ENCODE results near the gene TMEM109. TPM values are rescaled to one million over a fixed set of nuclear protein-coding genes. Genes with fewer than 3 reads are reported as not detected.

TMEM109 gene
- total RNA-seq, 3 donors from 2014 or later = 77.6 to 112 (median 77.7) TPM

- H3K36me3 ChIP-seq = no peaks in the 10 kb centered on the region
- TF ChIP-seq CTCF (IDR thresholded peaks at IDR 0.05) (no peak), POLR2AphosphoS5 (IDR thresholded peaks at IDR 0.05) (no peak), POLR2A (IDR thresholded peaks at IDR 0.05) (no peak)
- no peak overlapping the region for H3K27ac ChIP-seq
- no peaks in the 10 kb centered on the region for H3K9me3 ChIP-seq
- no peaks in the 10 kb centered on the region for H3K27me3 ChIP-seq
- intact Hi-C loops (cut with DNase I; ENCODE audit: low total_unique reads) = no loop called here
- no peak overlapping the region for H3K4me3 ChIP-seq
- H3K4me1 ChIP-seq = no peaks in the 10 kb centered on the region
- no peak for DNase-seq (ENCODE audit: low spot score in 2 of 2)
These were observed 33.2 kb upstream of the TMEM109 start for GRCh38 chr11:60880643-60881282.

GRCh38 chr11:60887556-60887955 lies 26.4 kb upstream of the TMEM109 start:
- Histone ChIP-seq H3K4me3 (no peak overlapping the region), H3K27me3 (no peaks in the 10 kb centered on the region), H3K36me3 (no peaks in the 10 kb centered on the region), H3K9me3 (no peaks in the 10 kb centered on the region), H3K27ac (no peak overlapping the region), H3K4me1 (no peaks in the 10 kb centered on the region)
- intact Hi-C loops (cut with DNase I; ENCODE audit: low total_unique reads) = no loop called here
- TF ChIP-seq POLR2AphosphoS5 (IDR thresholded peaks at IDR 0.05) = no peak
- TF ChIP-seq CTCF (IDR thresholded peaks at IDR 0.05) = peak in 2 of 3 donors; percentile 26 to 44
- no peak for DNase-seq (ENCODE audit: low spot score in 2 of 2)

DNA sequence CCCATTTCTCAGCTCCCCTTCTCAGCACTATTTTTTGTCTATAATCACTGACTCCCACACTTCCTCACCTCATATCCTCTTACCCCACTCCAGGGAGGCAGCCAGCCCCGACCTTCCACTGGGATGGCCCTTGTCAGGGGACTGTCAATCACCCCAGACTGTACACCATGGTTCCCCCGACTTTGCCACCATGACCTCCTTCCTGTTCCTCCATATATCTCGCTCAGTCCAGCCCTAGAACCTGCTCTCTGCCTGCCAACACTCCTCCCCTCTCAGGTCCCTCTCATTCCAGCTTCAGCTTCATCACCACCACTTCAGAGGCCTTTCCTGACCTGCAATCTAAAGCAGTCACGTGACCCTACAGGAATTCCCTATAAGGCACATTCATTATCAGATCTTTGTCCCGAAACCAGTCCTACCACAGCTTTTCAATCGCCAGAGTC lies 24.1 kb upstream of the TMEM109 start:
- Histone ChIP-seq H3K4me1 (no peaks in the 10 kb centered on the region), H3K36me3 (no peaks in the 10 kb centered on the region), H3K27me3 (no peaks in the 10 kb centered on the region), H3K4me3 (no peak overlapping the region), H3K9me3 (no peaks in the 10 kb centered on the region), H3K27ac (no peak overlapping the region)
- DNase-seq (ENCODE audit: low spot score in 2 of 2) = no peak
- intact Hi-C loops (cut with DNase I; ENCODE audit: low total_unique reads) = no loop called here
- no peak for TF ChIP-seq CTCF (IDR thresholded peaks at IDR 0.05)
- no peak for TF ChIP-seq POLR2A (IDR thresholded peaks at IDR 0.05)

DNA sequence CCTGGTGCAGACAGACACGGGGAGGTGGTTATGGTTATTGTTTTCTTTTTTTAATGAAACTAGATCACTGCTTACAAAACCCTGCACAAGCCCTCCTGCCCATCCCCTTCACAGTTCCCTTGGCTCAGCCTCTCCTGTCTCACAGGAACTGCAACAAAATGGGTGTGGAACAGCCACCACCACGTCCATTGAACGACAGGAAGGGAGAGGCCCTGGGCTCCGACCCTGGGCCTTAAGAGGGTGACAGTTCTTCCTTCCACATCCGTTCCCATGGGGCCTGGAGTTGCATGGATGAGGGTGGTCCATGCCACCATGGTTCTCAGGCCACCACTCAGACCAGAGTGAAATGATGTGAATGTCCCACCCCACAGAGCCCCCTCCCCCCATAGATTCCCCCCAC lies 23.3 kb upstream of the TMEM109 start:
- H3K36me3 ChIP-seq = no peaks in the 10 kb centered on the region
- TF ChIP-seq CTCF (IDR thresholded peaks at IDR 0.05) = no peak
- no peak for TF ChIP-seq POLR2A (IDR thresholded peaks at IDR 0.05)
- TF ChIP-seq POLR2AphosphoS5 (IDR thresholded peaks at IDR 0.05) = no peak
- no peaks in the 10 kb centered on the region for H3K9me3 ChIP-seq
- no peak overlapping the region for H3K4me3 ChIP-seq
- no peaks in the 10 kb centered on the region for H3K4me1 ChIP-seq
- intact Hi-C loops (cut with DNase I; ENCODE audit: low total_unique reads) = no loop called here
- H3K27me3 ChIP-seq = no peaks in the 10 kb centered on the region
- H3K27ac ChIP-seq = no peak overlapping the region
- no peak for DNase-seq (ENCODE audit: low spot score in 2 of 2)

GRCh38 chr11:60891103-60891741 lies 22.7 kb upstream of the TMEM109 start:
- no peak overlapping the region for H3K27ac ChIP-seq
- no peaks in the 10 kb centered on the region for H3K9me3 ChIP-seq
- H3K4me3 ChIP-seq = no peak overlapping the region
- no peak for DNase-seq (ENCODE audit: low spot score in 2 of 2)
- intact Hi-C loops (cut with DNase I; ENCODE audit: low total_unique reads) = no loop called here
- TF ChIP-seq CTCF (IDR thresholded peaks at IDR 0.05) (no peak), POLR2AphosphoS5 (IDR thresholded peaks at IDR 0.05) (no peak), POLR2A (IDR thresholded peaks at IDR 0.05) (no peak)
- H3K27me3 ChIP-seq = no peaks in the 10 kb centered on the region
- no peaks in the 10 kb centered on the region for H3K4me1 ChIP-seq
- no peaks in the 10 kb centered on the region for H3K36me3 ChIP-seq
